GM15510 (cell line): ENCODE results near the gene DDIT3.

Experiments used
- POLR2A ChIP-seq: IDR thresholded peaks from 3 replicates; pipeline ENCODE4 v1.6.1; 2011; ENCODE audit warnings: borderline replicate concordance; ENCODE audit not compliant: insufficient read length; ENCODE audit errors: extremely low read depth

Gene DDIT3

DNA sequence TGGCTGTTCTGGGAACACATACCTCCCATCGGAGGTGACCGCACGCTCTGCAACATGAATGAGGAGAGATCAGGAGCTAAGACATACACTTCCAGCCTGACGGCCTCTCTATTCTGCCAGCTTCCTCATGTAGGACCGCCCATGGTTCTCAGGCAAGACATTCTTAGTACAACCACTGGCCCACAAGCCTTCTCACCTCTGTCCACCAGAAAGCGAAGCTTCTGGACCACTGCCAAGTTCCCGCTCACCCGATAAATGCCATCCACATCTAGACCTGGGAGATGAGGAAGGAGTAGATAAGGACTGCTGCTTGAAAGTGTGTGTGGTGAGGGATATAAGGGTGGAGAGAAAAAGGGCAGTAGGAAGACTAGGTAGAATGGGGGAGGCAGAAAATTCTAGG is 45.9 kb downstream of the DDIT3 start:
- no peak for TF ChIP-seq POLR2A

DNA sequence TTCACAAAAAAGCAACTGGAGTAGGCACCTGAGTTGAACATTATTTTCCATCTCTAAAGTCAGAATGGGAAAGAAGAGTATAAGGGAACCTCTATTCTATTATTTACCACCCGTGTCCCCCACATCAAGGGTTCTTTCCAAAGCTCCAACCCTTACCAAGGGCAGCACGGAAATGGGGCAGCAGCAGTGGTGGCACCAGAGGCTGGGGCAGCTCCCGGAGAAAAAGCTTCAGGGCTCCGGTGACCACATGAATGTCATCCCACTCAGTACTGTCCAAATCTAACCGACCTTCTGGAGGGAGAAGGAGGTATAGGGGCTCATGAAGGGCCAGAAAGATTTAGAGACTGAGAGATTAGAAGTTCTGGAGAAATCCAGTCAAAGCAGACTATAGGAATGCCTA is 46.4 kb downstream of the DDIT3 start:
- no peak for TF ChIP-seq POLR2A

DNA sequence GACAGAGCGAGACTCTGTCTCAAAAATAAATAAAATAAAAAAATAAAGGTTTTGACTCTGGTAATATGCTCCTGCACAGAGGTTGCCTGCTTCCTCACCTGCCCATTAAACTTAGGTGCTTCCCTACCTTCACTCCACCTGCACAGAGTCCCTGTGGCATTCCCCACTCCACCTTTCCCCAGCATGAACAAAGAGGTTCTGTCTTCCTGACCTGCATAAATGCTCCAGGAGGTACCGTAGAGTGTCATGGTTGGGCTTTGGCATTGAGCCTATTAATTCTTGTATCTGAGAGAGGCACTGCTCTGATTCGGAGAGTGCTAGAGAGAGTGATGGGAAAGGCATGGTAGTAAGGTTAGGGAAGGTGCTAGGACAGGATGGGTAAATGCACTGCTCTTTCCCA is 46.9 kb downstream of the DDIT3 start:
- no peak for TF ChIP-seq POLR2A

DNA sequence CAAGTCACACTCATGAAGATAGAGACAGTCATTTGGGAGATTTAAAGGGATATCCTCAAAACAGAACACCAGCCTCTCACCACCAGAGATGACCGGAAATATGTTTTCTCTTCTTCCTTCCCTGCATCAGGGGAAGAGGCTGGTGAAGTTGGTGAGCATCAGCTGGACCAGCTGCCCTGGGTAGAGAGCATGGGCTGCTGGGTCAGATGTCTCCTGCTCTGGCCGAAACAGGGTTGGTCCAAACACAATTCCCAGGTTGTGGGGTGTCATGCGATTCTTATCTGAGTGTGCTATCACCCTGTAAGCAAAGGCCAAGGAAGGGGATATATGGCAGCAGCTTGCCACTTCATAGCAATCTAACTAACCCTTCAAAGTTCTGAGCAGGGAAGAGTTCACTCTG is 47.9 kb downstream of the DDIT3 start:
- TF ChIP-seq POLR2A, result no peak

DNA sequence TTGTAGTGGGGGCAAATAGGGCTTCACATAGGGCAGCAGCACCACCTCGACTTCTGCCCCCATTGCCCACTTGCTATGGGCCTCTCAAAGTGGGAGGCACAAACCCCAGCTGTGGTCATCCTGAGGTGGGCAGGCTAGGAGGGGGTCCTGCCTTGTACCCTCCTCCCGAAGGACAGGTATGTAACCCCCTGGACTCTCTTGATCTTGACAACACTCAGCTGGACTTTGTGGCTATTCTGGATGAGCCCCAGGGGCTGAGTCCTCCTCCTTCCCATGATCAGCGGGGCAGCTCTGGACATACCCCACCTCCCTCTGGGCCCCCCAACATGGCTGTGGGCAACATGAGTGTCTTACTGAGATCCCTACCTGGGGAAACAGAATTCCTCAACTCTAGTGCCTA is 48.7 kb downstream of the DDIT3 start:
- no peak for TF ChIP-seq POLR2A

DNA sequence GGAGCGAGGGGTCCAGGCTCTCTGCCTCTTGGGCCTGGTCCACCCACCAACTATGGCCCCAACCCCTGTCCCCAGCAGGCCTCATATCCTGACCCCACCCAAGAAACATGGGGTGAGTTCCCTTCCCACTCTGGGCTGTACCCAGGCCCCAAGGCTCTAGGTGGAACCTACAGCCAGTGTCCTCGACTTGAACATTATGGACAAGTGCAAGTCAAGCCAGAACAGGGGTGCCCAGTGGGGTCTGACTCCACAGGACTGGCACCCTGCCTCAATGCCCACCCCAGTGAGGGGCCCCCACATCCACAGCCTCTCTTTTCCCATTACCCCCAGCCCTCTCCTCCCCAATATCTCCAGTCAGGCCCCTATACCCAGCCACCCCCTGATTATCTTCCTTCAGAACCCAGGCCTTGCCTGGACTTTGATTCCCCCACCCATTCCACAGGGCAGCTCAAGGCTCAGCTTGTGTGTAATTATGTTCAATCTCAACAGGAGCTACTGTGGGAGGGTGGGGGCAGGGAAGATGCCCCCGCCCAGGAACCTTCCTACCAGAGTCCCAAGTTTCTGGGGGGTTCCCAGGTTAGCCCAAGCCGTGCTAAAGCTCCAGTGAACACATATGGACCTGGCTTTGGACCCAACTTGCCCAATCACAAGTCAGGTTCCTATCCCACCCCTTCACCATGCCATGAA is 49.2 kb downstream of the DDIT3 start:
- no peak for TF ChIP-seq POLR2A

DNA sequence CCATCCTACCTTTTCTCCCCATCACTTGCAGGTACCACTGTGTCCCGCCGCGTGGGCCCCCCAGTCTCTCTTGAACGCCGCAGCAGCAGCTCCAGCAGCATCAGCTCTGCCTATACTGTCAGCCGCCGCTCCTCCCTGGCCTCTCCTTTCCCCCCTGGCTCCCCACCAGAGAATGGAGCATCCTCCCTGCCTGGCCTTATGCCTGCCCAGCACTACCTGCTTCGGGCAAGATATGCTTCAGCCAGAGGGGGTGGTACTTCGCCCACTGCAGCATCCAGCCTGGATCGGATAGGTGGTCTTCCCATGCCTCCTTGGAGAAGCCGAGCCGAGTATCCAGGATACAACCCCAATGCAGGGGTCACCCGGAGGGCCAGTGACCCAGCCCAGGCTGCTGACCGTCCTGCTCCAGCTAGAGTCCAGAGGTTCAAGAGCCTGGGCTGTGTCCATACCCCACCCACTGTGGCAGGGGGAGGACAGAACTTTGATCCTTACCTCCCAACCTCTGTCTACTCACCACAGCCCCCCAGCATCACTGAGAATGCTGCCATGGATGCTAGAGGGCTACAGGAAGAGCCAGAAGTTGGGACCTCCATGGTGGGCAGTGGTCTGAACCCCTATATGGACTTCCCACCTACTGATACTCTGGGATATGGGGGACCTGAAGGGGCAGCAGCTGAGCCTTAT is 49.9 kb downstream of the DDIT3 start:
- no peak for TF ChIP-seq POLR2A

DNA sequence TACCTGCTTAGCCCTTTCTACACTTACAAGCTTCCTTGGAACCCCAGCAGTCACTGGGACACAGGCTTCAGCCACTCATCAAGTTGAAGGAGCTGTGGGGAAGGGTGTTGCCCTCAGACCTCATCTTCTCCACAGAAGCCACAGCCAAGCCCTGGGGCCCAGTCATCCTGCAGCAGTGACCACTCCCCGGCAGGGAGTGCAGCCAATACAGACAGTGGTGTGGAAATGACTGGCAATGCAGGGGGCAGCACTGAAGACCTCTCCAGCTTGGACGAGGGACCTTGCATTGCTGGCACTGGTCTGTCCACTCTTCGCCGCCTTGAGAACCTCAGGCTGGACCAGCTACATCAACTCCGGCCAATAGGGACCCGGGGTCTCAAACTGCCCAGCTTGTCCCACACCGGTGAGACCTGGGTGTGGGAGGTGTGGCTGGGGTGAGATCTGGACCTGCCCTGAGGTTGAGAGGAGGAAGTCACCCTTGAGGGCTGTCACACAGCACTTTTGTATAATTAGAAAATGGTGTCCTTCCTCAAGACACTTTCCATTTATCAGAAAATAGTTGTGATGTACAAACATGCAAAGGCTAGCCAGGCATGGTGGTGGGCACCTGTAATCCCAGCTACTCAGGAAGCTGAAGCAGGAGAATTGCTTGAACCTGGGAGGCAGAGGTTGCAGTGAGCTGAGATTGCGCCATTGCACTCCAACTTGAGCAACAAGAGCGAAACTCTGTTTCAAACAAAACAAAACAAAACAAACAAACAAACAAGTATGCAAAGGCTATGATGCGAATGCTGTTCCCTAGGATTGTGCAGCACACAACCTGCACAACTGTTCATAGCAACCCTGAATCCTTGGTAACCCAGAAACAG is 50.8 kb downstream of the DDIT3 start:
- TF ChIP-seq POLR2A, result no peak

DNA sequence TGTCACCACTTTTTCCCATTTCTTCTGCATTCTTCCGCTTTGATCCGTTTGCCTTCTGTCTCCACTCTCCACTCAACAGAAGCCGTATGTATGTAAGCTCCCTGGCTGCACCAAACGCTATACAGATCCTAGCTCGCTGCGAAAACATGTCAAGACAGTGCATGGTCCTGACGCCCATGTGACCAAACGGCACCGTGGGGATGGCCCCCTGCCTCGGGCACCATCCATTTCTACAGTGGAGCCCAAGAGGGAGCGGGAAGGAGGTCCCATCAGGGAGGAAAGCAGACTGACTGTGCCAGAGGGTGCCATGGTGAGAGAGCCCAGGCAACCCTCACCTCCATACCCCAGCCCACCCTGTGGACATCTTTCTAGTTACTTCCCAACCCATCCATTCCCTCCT is 52.4 kb downstream of the DDIT3 start:
- TF ChIP-seq POLR2A, result no peak

DNA sequence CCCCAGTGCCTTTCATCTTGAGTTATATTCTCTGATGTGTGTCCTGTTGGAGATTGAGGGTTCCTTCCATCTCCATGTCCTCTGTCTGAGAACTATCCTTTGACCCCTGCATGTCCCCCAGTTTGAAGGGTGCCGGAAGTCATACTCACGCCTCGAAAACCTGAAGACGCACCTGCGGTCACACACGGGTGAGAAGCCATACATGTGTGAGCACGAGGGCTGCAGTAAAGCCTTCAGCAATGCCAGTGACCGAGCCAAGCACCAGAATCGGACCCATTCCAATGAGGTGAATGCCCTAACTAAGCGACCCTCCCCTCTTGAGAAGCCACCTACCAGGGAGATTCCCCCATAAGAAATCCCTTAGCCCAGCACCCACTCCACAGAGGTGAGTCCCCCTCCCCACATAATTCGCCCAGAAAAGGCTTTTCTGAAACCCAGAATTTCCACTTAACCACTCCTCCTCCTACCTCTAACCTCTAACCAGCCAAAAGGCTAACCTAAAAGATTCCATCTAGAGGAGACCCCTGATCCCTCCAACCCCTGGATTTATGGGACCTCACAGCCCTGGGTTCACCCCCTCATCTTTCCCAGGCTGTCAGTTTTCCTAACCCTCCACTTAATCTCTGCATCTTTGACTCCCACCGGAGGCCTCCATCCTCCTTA is 53.0 kb downstream of the DDIT3 start:
- TF ChIP-seq POLR2A, result no peak
